ENCODE data around the gene CLEC10A. TPM values are rescaled to one million over a fixed set of nuclear protein-coding genes. Genes with fewer than 3 reads are reported as not detected.
"Not testable (repeated sequence)": the region's sequence is repeated elsewhere in the genome, so short reads cannot be mapped to it uniquely, and the experiment has no call there.

CLEC10A gene
- total RNA-seq, 1 experiment from 2014 or later: not detected

DNA sequence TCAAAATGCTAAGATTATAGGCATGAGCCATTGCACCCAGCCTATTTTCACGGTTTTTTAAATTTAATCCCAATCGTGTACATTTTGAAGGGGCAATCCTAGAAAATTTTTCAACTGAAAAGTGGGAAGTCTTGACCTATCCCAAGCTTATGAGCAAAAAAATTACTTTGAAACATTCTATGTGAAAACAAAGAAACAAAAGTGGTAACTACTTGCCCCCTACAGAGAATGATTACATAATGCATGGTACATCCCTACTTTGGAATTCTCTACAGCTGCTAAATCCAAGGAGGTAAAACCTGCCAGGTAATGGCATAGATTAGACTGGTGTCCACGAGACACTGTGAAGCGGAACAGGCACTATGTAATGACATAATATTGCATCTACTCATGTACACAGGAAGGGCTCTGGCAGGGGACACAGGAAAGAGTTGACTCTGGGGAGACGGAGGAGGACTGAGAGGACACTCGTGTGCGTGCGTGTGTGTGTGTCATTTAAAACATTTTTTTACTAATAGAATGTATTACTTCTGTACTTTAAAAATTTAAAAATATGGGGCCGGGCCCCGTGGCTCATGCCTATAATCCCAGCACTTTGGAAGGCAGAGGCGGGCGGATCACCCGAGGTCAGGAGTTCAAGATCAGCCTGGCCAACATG is 18.9 kb upstream of the CLEC10A start:
- H3K27me3 Mint-ChIP-seq (ENCODE audit: insufficient read depth, unreplicated experiment): peaks cover 56% of the 10 kb centered on the region

DNA sequence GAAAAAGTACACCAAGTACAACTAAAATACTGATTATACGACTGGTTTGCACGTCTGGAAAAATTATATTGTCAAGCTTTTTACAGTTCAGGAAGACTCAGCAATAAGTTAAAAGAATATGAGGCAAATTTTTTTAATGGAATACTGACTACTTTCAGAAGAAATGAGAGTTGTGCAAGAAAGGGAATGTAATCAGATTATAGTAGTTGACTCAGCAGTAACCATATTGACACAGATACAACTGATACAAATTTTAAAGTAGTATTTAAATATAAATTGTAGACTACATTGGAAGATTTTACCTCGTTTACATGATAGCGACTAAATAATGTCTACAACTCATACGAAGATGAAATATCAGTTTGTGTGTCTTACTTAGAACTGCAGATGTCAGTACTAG is 17.9 kb upstream of the CLEC10A start:
- CTCF ChIA-PET: interaction anchor here (1.3 kb wide), 1 partner anchor 40 kb away, joined by 3 read pairs; no protein-coding TSS in a partner anchor
- Mint-ChIP-seq H3K27me3 (ENCODE audit: insufficient read depth, unreplicated experiment) (peaks cover 46% of the 10 kb centered on the region), H3K4me3 (ENCODE audit: unreplicated experiment) (no peak overlapping the region), H3K9me3 (ENCODE audit: unreplicated experiment) (no peaks in the 10 kb centered on the region), H3K36me3 (ENCODE audit: insufficient read depth, unreplicated experiment) (no peaks in the 10 kb centered on the region), H3K27ac (ENCODE audit: low read depth, unreplicated experiment) (no peak overlapping the region), H3K4me1 (ENCODE audit: insufficient read depth, unreplicated experiment) (no peaks in the 10 kb centered on the region)
- POLR2A ChIA-PET: interaction anchor here (1.3 kb wide), 2 partner anchors 11 to 31 kb away, joined by 3 to 6 read pairs; no protein-coding TSS in a partner anchor
- no TSS peak for BruUV-seq (replicated peaks)
- no peak for DNase-seq (ENCODE audit: unreplicated experiment)
- TF ChIP-seq, protein P1, sequence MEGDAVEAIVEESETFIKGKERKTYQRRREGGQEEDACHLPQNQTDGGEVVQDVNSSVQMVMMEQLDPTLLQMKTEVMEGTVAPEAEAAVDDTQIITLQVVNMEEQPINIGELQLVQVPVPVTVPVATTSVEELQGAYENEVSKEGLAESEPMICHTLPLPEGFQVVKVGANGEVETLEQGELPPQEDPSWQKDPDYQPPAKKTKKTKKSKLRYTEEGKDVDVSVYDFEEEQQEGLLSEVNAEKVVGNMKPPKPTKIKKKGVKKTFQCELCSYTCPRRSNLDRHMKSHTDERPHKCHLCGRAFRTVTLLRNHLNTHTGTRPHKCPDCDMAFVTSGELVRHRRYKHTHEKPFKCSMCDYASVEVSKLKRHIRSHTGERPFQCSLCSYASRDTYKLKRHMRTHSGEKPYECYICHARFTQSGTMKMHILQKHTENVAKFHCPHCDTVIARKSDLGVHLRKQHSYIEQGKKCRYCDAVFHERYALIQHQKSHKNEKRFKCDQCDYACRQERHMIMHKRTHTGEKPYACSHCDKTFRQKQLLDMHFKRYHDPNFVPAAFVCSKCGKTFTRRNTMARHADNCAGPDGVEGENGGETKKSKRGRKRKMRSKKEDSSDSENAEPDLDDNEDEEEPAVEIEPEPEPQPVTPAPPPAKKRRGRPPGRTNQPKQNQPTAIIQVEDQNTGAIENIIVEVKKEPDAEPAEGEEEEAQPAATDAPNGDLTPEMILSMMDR (IDR thresholded peaks at IDR 0.05; ENCODE audit: unreplicated experiment): no peak
- intact Hi-C loops (cut with micrococcal nuclease): no loop called here

More for the DNA sequence above, 18.9 kb upstream of the CLEC10A start:
- H3K4me3 Mint-ChIP-seq (ENCODE audit: unreplicated experiment): no peak overlapping the region
- intact Hi-C loops (cut with micrococcal nuclease): no loop called here
- no peaks in the 10 kb centered on the region for H3K36me3 Mint-ChIP-seq (ENCODE audit: insufficient read depth, unreplicated experiment)
- H3K9me3 Mint-ChIP-seq (ENCODE audit: unreplicated experiment): no peaks in the 10 kb centered on the region
- ChIA-PET POLR2A (interaction anchor here (1.3 kb wide), 2 partner anchors 12 to 30 kb away, joined by 3 to 6 read pairs; no protein-coding TSS in a partner anchor), CTCF (interaction anchor here (0.6 to 1.3 kb wide), 3 partner anchors 40 to 55 kb away, joined by 3 read pairs; no protein-coding TSS in a partner anchor)
- no TSS peak for BruUV-seq (replicated peaks)
- no peak overlapping the region for H3K27ac Mint-ChIP-seq (ENCODE audit: low read depth, unreplicated experiment)
- DNase-seq (ENCODE audit: unreplicated experiment): no peak
- TF ChIP-seq, protein P1 (IDR thresholded peaks at IDR 0.05; ENCODE audit: unreplicated experiment): no peak
- no peaks in the 10 kb centered on the region for H3K4me1 Mint-ChIP-seq (ENCODE audit: insufficient read depth, unreplicated experiment)

DNA sequence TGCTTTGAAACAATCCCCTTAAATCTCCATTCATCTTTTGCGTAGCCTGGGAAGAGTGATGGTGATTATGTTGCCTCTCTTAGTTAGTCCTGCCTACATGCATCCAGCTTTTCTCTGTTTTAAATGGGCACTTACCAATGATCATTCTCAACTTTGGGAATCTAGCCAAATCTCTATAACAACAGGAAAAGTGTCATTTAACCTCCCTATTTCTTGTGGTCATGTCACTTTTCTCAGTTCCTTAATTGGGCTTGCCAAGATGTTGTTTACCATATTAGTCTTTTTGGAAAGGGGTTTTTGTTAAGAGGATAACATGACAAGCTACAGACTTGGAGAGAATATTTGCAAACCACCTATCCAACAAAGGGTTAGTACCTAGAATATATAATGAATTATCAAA is 15.6 kb upstream of the CLEC10A start:
- H3K27ac Mint-ChIP-seq (ENCODE audit: low read depth, unreplicated experiment): no peak overlapping the region
- DNase-seq (ENCODE audit: unreplicated experiment): no peak
- H3K4me1 Mint-ChIP-seq (ENCODE audit: insufficient read depth, unreplicated experiment): no peaks in the 10 kb centered on the region
- intact Hi-C loops (cut with micrococcal nuclease): no loop called here
- no peaks in the 10 kb centered on the region for H3K36me3 Mint-ChIP-seq (ENCODE audit: insufficient read depth, unreplicated experiment)
- H3K27me3 Mint-ChIP-seq (ENCODE audit: insufficient read depth, unreplicated experiment): peaks cover 28% of the 10 kb centered on the region
- POLR2A ChIA-PET: no interaction called here
- CTCF ChIA-PET: interaction anchor here (1.1 kb wide), 1 partner anchor 14 kb away, joined by 3 read pairs; no protein-coding TSS in a partner anchor
- H3K9me3 Mint-ChIP-seq (ENCODE audit: unreplicated experiment): no peaks in the 10 kb centered on the region
- no peak overlapping the region for H3K4me3 Mint-ChIP-seq (ENCODE audit: unreplicated experiment)
- no TSS peak for BruUV-seq (replicated peaks)
- TF ChIP-seq, protein P1 (IDR thresholded peaks at IDR 0.05; ENCODE audit: unreplicated experiment): no peak

DNA sequence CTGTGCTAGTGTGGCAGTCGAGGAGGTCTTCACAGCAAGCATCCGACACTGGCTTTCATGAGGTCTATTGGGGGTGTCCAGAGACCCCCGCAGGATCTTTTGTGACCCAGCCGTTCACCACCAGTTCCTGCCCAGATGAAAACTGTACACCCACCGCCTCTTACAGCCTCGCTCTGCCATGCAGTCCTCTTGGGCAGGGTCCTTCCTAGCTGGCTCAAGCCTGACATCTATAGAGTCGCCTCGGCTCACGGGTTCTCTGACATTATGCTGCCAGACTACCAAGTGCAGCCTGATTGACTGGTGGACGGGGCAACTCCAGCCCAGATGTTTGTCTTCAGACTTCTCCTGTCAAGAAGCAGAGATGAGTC is 14.6 kb upstream of the CLEC10A start:
- ChIA-PET CTCF (interaction anchor here (1.3 kb wide), 1 partner anchor 42 kb away, joined by 4 read pairs; no protein-coding TSS in a partner anchor), POLR2A (no interaction called here)
- Mint-ChIP-seq H3K27ac (ENCODE audit: low read depth, unreplicated experiment) (no peak overlapping the region), H3K27me3 (ENCODE audit: insufficient read depth, unreplicated experiment) (peaks cover 25% of the 10 kb centered on the region), H3K4me3 (ENCODE audit: unreplicated experiment) (no peak overlapping the region), H3K4me1 (ENCODE audit: insufficient read depth, unreplicated experiment) (no peaks in the 10 kb centered on the region), H3K36me3 (ENCODE audit: insufficient read depth, unreplicated experiment) (no peaks in the 10 kb centered on the region), H3K9me3 (ENCODE audit: unreplicated experiment) (no peaks in the 10 kb centered on the region)
- TF ChIP-seq, protein P1 (IDR thresholded peaks at IDR 0.05; ENCODE audit: unreplicated experiment): no peak
- no peak for DNase-seq (ENCODE audit: unreplicated experiment)
- no TSS peak for BruUV-seq (replicated peaks)
- intact Hi-C loops (cut with micrococcal nuclease): no loop called here

DNA sequence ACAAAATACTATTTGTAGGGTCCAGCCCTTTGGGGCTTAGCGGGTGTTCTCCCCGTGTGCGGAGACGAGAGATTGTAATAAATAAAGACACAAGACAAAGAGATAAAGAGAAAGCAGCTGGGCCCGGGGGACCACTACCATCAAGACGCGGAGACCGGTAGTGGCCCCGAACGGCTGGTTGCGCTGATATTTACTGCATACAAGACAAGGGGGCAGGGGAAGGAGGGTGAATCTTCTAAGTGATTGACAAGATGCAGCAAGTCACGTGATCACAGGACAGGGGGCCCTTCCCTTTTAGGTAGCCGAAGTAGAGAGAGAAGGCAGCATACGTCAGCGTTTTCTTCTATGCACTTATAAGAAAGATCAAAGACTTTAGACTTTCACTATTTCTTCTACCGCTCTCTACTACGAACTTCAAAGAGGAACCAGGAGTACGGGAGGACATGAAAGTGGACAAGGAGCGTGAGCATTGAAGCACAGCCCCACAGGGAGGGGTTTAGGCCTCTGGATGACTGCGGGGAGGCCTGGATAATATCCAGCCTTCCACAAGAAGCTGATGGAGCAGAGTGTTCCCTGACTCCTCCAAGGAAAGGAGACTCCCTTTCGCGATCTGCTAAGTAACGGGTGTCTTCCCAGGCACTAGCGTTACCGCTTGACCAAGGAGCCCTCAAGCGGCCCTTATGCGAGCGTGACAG is 11.4 kb upstream of the CLEC10A start:
- H3K4me3 Mint-ChIP-seq (ENCODE audit: unreplicated experiment); H3K4me1 Mint-ChIP-seq (ENCODE audit: insufficient read depth, unreplicated experiment); BruUV-seq (replicated peaks); DNase-seq (ENCODE audit: unreplicated experiment); H3K27ac Mint-ChIP-seq (ENCODE audit: low read depth, unreplicated experiment); H3K36me3 Mint-ChIP-seq (ENCODE audit: insufficient read depth, unreplicated experiment); H3K9me3 Mint-ChIP-seq (ENCODE audit: unreplicated experiment); intact Hi-C loops (cut with micrococcal nuclease); POLR2A ChIA-PET: not testable (repeated sequence)
- CTCF ChIA-PET: interaction anchor here (0.6 kb wide), 1 partner anchor 728 kb away, joined by 4 read pairs; no protein-coding TSS in a partner anchor
- peaks cover 13% of the 10 kb centered on the region for H3K27me3 Mint-ChIP-seq (ENCODE audit: insufficient read depth, unreplicated experiment)

DNA sequence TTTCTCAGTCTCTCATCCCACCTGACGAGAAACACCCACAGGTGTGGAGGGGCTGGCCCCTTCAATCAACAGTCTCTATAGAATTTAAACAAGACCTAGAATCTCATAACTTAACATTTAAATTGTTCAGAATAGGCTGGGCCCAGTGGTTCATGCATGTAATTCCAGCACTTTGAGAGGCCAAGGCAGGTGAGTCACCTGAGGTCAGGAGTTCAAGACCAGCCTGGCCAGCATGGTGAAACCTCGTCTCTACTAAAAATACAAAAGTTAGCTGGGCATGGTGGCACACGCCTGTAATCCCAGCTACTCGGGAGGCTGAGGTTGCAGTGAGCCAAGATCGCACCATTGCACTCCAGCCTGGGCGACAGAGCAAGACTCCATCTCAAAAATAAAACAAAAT is 9.5 kb upstream of the CLEC10A start:
- POLR2A ChIA-PET: interaction anchor here (0.7 kb wide), 1 partner anchor 20 kb away, joined by 3 read pairs; no protein-coding TSS in a partner anchor
- intact Hi-C loops (cut with micrococcal nuclease); CTCF ChIA-PET; BruUV-seq (replicated peaks); DNase-seq (ENCODE audit: unreplicated experiment); H3K36me3 Mint-ChIP-seq (ENCODE audit: insufficient read depth, unreplicated experiment); H3K27ac Mint-ChIP-seq (ENCODE audit: low read depth, unreplicated experiment); H3K27me3 Mint-ChIP-seq (ENCODE audit: insufficient read depth, unreplicated experiment); H3K4me3 Mint-ChIP-seq (ENCODE audit: unreplicated experiment); H3K9me3 Mint-ChIP-seq (ENCODE audit: unreplicated experiment); H3K4me1 Mint-ChIP-seq (ENCODE audit: insufficient read depth, unreplicated experiment): not testable (repeated sequence)

All from MCF 10A (cell line).